ENCODE results near the gene PWP1.

DNA sequence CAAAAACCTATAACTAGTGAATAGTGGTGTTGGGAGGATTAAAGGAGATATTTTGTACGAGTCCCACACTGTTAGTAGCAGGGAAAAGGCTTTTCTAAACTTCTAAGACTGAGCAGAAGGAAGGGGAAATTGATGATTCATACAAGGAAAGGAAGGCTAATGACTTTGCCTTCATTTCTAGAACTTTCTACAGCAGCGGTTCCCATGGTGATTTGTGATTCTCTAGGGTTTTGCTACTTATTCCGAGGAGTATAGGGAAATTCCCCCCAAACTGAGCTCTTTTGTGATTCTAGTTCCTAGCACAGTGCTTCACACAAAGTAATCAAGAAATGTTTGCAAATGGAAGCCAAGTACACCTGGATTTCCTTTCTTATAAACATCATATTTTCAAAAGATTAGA lies 23.8 kb upstream of the PWP1 start:
- TF ChIP-seq ZNF565 (CRISPR knock-in tag; conservative IDR thresholded peaks at IDR 0.05; ENCODE audit: low read depth) (no peak), ESRRG (CRISPR knock-in tag; IDR thresholded peaks at IDR 0.05) (no peak), ARNTL (CRISPR knock-in tag; IDR thresholded peaks at IDR 0.05; ENCODE audit: borderline replicate concordance, low read depth) (no peak), BACH2 (CRISPR knock-in tag; IDR thresholded peaks at IDR 0.05; ENCODE audit: borderline replicate concordance) (no peak), ZNF70 (CRISPR knock-in tag; IDR thresholded peaks at IDR 0.05) (no peak), RARB (CRISPR knock-in tag; IDR thresholded peaks at IDR 0.05) (no peak), GLIS3 (CRISPR knock-in tag; IDR thresholded peaks at IDR 0.05) (no peak), CSDC2 (CRISPR knock-in tag; IDR thresholded peaks at IDR 0.05) (no peak), ZC3H10 (CRISPR knock-in tag; IDR thresholded peaks at IDR 0.05) (no peak)
- TF ChIP-seq, protein P1, sequence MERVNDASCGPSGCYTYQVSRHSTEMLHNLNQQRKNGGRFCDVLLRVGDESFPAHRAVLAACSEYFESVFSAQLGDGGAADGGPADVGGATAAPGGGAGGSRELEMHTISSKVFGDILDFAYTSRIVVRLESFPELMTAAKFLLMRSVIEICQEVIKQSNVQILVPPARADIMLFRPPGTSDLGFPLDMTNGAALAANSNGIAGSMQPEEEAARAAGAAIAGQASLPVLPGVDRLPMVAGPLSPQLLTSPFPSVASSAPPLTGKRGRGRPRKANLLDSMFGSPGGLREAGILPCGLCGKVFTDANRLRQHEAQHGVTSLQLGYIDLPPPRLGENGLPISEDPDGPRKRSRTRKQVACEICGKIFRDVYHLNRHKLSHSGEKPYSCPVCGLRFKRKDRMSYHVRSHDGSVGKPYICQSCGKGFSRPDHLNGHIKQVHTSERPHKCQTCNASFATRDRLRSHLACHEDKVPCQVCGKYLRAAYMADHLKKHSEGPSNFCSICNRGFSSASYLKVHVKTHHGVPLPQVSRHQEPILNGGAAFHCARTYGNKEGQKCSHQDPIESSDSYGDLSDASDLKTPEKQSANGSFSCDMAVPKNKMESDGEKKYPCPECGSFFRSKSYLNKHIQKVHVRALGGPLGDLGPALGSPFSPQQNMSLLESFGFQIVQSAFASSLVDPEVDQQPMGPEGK (CRISPR knock-in tag; IDR thresholded peaks at IDR 0.05; ENCODE audit: borderline replicate concordance), result no peak
- TF ChIP-seq, protein P2, sequence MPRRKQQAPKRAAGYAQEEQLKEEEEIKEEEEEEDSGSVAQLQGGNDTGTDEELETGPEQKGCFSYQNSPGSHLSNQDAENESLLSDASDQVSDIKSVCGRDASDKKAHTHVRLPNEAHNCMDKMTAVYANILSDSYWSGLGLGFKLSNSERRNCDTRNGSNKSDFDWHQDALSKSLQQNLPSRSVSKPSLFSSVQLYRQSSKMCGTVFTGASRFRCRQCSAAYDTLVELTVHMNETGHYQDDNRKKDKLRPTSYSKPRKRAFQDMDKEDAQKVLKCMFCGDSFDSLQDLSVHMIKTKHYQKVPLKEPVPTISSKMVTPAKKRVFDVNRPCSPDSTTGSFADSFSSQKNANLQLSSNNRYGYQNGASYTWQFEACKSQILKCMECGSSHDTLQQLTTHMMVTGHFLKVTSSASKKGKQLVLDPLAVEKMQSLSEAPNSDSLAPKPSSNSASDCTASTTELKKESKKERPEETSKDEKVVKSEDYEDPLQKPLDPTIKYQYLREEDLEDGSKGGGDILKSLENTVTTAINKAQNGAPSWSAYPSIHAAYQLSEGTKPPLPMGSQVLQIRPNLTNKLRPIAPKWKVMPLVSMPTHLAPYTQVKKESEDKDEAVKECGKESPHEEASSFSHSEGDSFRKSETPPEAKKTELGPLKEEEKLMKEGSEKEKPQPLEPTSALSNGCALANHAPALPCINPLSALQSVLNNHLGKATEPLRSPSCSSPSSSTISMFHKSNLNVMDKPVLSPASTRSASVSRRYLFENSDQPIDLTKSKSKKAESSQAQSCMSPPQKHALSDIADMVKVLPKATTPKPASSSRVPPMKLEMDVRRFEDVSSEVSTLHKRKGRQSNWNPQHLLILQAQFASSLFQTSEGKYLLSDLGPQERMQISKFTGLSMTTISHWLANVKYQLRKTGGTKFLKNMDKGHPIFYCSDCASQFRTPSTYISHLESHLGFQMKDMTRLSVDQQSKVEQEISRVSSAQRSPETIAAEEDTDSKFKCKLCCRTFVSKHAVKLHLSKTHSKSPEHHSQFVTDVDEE (CRISPR knock-in tag; IDR thresholded peaks at IDR 0.05), result no peak
- TF ChIP-seq, protein P3, sequence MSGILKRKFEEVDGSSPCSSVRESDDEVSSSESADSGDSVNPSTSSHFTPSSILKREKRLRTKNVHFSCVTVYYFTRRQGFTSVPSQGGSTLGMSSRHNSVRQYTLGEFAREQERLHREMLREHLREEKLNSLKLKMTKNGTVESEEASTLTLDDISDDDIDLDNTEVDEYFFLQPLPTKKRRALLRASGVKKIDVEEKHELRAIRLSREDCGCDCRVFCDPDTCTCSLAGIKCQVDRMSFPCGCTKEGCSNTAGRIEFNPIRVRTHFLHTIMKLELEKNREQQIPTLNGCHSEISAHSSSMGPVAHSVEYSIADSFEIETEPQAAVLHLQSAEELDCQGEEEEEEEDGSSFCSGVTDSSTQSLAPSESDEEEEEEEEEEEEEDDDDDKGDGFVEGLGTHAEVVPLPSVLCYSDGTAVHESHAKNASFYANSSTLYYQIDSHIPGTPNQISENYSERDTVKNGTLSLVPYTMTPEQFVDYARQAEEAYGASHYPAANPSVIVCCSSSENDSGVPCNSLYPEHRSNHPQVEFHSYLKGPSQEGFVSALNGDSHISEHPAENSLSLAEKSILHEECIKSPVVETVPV (CRISPR knock-in tag; IDR thresholded peaks at IDR 0.05), result no peak
